ENCODE measurements around the gene DACH1.

GRCh38 chr13:71866335-71867130 is 471 bp downstream of the DACH1 start:
- no peak for TF ChIP-seq POLR2A (IDR thresholded peaks at IDR 0.05)
- no peak for TF ChIP-seq CTCF (IDR thresholded peaks at IDR 0.05)
- no peak for TF ChIP-seq POLR2AphosphoS5 (IDR thresholded peaks at IDR 0.05)
- TF ChIP-seq EP300 (IDR thresholded peaks at IDR 0.05; ENCODE audit: low read depth) = no peak
